ENCODE results near the gene RHOF.

The RHOF gene

DNA sequence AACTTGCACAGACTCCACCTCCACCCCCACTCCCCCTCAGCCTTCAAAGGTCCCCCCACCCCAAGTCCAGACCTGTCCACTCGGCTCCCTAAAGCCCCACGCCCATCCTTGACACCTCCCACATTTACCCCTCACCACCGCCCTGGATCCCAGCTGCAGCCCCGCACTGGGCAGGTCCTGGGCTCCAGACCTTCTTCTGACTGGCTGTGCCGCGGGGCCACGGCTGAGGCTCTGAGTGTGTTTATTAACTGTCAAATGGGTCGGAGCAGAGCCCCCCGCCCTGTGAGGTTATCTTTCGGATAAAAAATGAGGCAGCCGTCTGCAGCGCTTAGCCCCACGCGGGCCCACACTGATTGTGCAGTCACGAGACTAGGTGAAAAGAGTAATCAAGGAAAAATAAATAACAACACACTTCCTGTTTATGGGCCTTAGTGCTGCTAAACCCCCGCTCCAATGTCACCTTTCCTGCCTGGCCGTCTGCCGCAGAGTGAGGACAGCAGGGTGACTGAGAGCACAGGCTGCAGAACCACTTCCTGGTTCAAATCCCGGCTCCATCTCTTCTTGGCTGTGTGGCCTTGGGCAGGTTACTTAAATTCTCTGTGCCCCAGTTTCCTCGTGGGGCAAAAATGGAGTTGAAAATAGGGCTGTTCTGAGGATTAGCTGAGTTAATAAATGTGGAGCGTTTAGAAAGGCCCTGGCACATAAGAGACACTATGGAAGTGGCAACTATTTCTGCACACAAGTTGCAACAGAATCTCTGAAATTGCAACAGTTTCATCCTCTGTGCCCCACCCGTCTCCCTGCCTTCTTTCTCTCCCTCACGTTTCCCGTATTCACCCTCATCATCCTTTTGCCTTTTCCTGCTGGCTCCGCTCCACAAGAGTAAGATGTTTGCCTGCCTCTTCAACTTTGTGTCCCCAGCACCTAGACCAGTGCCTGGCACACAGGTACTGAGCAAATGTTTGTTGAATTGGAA, 19.7 kb upstream of the RHOF start:
- peak in 1 of 2 donors; percentile 18 for DNase-seq
- no peak overlapping the region for H2AFZ ChIP-seq (ENCODE audit: insufficient read depth, low read length, poor library complexity)
- H4K8ac ChIP-seq (ENCODE audit: low read depth, low read length): no peak overlapping the region
- no peak overlapping the region for H3K27ac ChIP-seq (ENCODE audit: low read depth, low read length)
- no peak overlapping the region for H3K18ac ChIP-seq (ENCODE audit: low read length)
- peaks cover 2% of the 10 kb centered on the region for H3K79me2 ChIP-seq (ENCODE audit: control insufficient read depth, insufficient read depth, low read length, poor library complexity)
- no CpG with 5 or more reads among the region's 25 CpGs for WGBS (ENCODE audit: extremely low coverage, insufficient coverage, insufficient read length)
- H3K4me3 ChIP-seq (ENCODE audit: low read depth, low read length): no peak overlapping the region
- no peaks in the 10 kb centered on the region for H3K27me3 ChIP-seq (ENCODE audit: insufficient read depth, low read length)
- H3K23ac ChIP-seq (ENCODE audit: low read length): no peak overlapping the region
- H3K4ac ChIP-seq (ENCODE audit: low read depth, low read length): peak overlapping the region; percentile 22
- H4K12ac ChIP-seq (ENCODE audit: low read depth, low read length): no peak overlapping the region
- H3K79me1 ChIP-seq (ENCODE audit: low read length): no peaks in the 10 kb centered on the region
- no peak overlapping the region for H2BK12ac ChIP-seq (ENCODE audit: low read length)
- H3K36me3 ChIP-seq (ENCODE audit: control insufficient read depth in 1 of 2, insufficient read depth in 2 of 2, low read length in 2 of 2): peaks cover 61 to 72% of the 10 kb centered on the region in 2 experiments
- H3K4me2 ChIP-seq (ENCODE audit: low read length): peak overlapping the region; percentile 79
- H2BK5ac ChIP-seq (ENCODE audit: low read depth, low read length, poor library complexity): no peak overlapping the region
- H3K14ac ChIP-seq (ENCODE audit: low read length): no peak overlapping the region
- H2AK5ac ChIP-seq (ENCODE audit: low read length): no peak overlapping the region
- H3K9me3 ChIP-seq (ENCODE audit: insufficient read depth, low read depth, low read length): no peaks in the 10 kb centered on the region
- no peak overlapping the region for H3K9ac ChIP-seq (ENCODE audit: low read length)
- H2BK120ac ChIP-seq (ENCODE audit: insufficient read depth, low read length, poor library complexity): no peak overlapping the region
- H4K91ac ChIP-seq (ENCODE audit: low read depth, low read length): no peak overlapping the region
- H3K4me1 ChIP-seq (ENCODE audit: control insufficient read depth in 1 of 2, insufficient read depth in 2 of 2, low read length in 2 of 2): peaks cover 13 to 17% of the 10 kb centered on the region in 2 experiments

GRCh38 chr12:121812320-121812871, 18.9 kb upstream of the RHOF start:
- no peak overlapping the region for H3K23ac ChIP-seq (ENCODE audit: low read length)
- H3K14ac ChIP-seq (ENCODE audit: low read length): no peak overlapping the region
- no peak overlapping the region for H2AFZ ChIP-seq (ENCODE audit: insufficient read depth, low read length, poor library complexity)
- no peak overlapping the region for H4K91ac ChIP-seq (ENCODE audit: low read depth, low read length)
- peak overlapping the region; percentile 79 for H3K4me2 ChIP-seq (ENCODE audit: low read length)
- H3K79me2 ChIP-seq (ENCODE audit: control insufficient read depth, insufficient read depth, low read length, poor library complexity): peaks cover 2% of the 10 kb centered on the region
- WGBS (ENCODE audit: extremely low coverage, insufficient coverage, insufficient read length): no CpG with 5 or more reads among the region's 26 CpGs
- H2BK120ac ChIP-seq (ENCODE audit: insufficient read depth, low read length, poor library complexity): no peak overlapping the region
- H4K8ac ChIP-seq (ENCODE audit: low read depth, low read length): no peak overlapping the region
- H3K4ac ChIP-seq (ENCODE audit: low read depth, low read length): no peak overlapping the region
- peak overlapping the region; percentile 60 for H3K4me3 ChIP-seq (ENCODE audit: low read depth, low read length)
- H2BK12ac ChIP-seq (ENCODE audit: low read length): no peak overlapping the region
- no peak overlapping the region for H2BK5ac ChIP-seq (ENCODE audit: low read depth, low read length, poor library complexity)
- peaks cover 61 to 71% of the 10 kb centered on the region in 2 experiments for H3K36me3 ChIP-seq (ENCODE audit: control insufficient read depth in 1 of 2, insufficient read depth in 2 of 2, low read length in 2 of 2)
- peaks cover 13 to 17% of the 10 kb centered on the region in 2 experiments for H3K4me1 ChIP-seq (ENCODE audit: control insufficient read depth in 1 of 2, insufficient read depth in 2 of 2, low read length in 2 of 2)
- H3K79me1 ChIP-seq (ENCODE audit: low read length): no peaks in the 10 kb centered on the region
- peak in 1 of 2 donors; percentile 70 for DNase-seq
- peak overlapping the region; percentile 30 for H3K9ac ChIP-seq (ENCODE audit: low read length)
- no peak overlapping the region for H3K18ac ChIP-seq (ENCODE audit: low read length)
- H3K27me3 ChIP-seq (ENCODE audit: insufficient read depth, low read length): no peaks in the 10 kb centered on the region
- H3K27ac ChIP-seq (ENCODE audit: low read depth, low read length): no peak overlapping the region
- H4K12ac ChIP-seq (ENCODE audit: low read depth, low read length): no peak overlapping the region
- no peak overlapping the region for H2AK5ac ChIP-seq (ENCODE audit: low read length)
- H3K9me3 ChIP-seq (ENCODE audit: insufficient read depth, low read depth, low read length): no peaks in the 10 kb centered on the region

GRCh38 chr12:121811434-121812319, 18.2 kb upstream of the RHOF start:
- no CpG with 5 or more reads among the region's 46 CpGs for WGBS (ENCODE audit: extremely low coverage, insufficient coverage, insufficient read length)

GRCh38 chr12:121810833-121811433, 17.4 kb upstream of the RHOF start:
- Histone ChIP-seq H3K23ac (ENCODE audit: low read length) (no peak overlapping the region), H3K36me3 (ENCODE audit: control insufficient read depth in 1 of 2, insufficient read depth in 2 of 2, low read length in 2 of 2) (peaks cover 59% of the 10 kb centered on the region in 2 experiments), H4K8ac (ENCODE audit: low read depth, low read length) (no peak overlapping the region), H3K9me3 (ENCODE audit: insufficient read depth, low read depth, low read length) (no peaks in the 10 kb centered on the region), H3K14ac (ENCODE audit: low read length) (no peak overlapping the region), H3K18ac (ENCODE audit: low read length) (no peak overlapping the region), H4K91ac (ENCODE audit: low read depth, low read length) (no peak overlapping the region), H3K79me2 (ENCODE audit: control insufficient read depth, insufficient read depth, low read length, poor library complexity) (peaks cover 2% of the 10 kb centered on the region), H3K4me3 (ENCODE audit: low read depth, low read length) (no peak overlapping the region), H2BK120ac (ENCODE audit: insufficient read depth, low read length, poor library complexity) (no peak overlapping the region), H3K4ac (ENCODE audit: low read depth, low read length) (no peak overlapping the region), H2BK5ac (ENCODE audit: low read depth, low read length, poor library complexity) (no peak overlapping the region), H3K4me2 (ENCODE audit: low read length) (peak overlapping the region; percentile 79), H3K79me1 (ENCODE audit: low read length) (no peaks in the 10 kb centered on the region), H2BK12ac (ENCODE audit: low read length) (no peak overlapping the region), H3K27me3 (ENCODE audit: insufficient read depth, low read length) (no peaks in the 10 kb centered on the region), H3K9ac (ENCODE audit: low read length) (no peak overlapping the region), H2AK5ac (ENCODE audit: low read length) (no peak overlapping the region), H3K27ac (ENCODE audit: low read depth, low read length) (no peak overlapping the region), H2AFZ (ENCODE audit: insufficient read depth, low read length, poor library complexity) (no peak overlapping the region), H3K4me1 (ENCODE audit: control insufficient read depth in 1 of 2, insufficient read depth in 2 of 2, low read length in 2 of 2) (peaks cover 18 to 25% of the 10 kb centered on the region in 2 experiments), H4K12ac (ENCODE audit: low read depth, low read length) (no peak overlapping the region)
- no CpG with 5 or more reads among the region's 6 CpGs for WGBS (ENCODE audit: extremely low coverage, insufficient coverage, insufficient read length)
- no peak for DNase-seq

More at GRCh38 chr12:121811434-121812319, 18.2 kb upstream of the RHOF start:
- H3K4me3 ChIP-seq (ENCODE audit: low read depth, low read length): peak overlapping the region; percentile 60
- no peaks in the 10 kb centered on the region for H3K9me3 ChIP-seq (ENCODE audit: insufficient read depth, low read depth, low read length)
- H3K9ac ChIP-seq (ENCODE audit: low read length): peak overlapping the region; percentile 30
- no peak overlapping the region for H4K12ac ChIP-seq (ENCODE audit: low read depth, low read length)
- H2BK12ac ChIP-seq (ENCODE audit: low read length): no peak overlapping the region
- H2AK5ac ChIP-seq (ENCODE audit: low read length): no peak overlapping the region
- H3K27ac ChIP-seq (ENCODE audit: low read depth, low read length): peak overlapping the region; percentile 19
- peaks cover 13 to 19% of the 10 kb centered on the region in 2 experiments for H3K4me1 ChIP-seq (ENCODE audit: control insufficient read depth in 1 of 2, insufficient read depth in 2 of 2, low read length in 2 of 2)
- no peak overlapping the region for H2BK120ac ChIP-seq (ENCODE audit: insufficient read depth, low read length, poor library complexity)
- H3K27me3 ChIP-seq (ENCODE audit: insufficient read depth, low read length): no peaks in the 10 kb centered on the region
- peak overlapping the region; percentile 31 for H3K18ac ChIP-seq (ENCODE audit: low read length)
- no peak overlapping the region for H3K4ac ChIP-seq (ENCODE audit: low read depth, low read length)
- H3K79me2 ChIP-seq (ENCODE audit: control insufficient read depth, insufficient read depth, low read length, poor library complexity): peaks cover 2% of the 10 kb centered on the region
- H4K91ac ChIP-seq (ENCODE audit: low read depth, low read length): no peak overlapping the region
- no peak overlapping the region for H3K23ac ChIP-seq (ENCODE audit: low read length)
- no peaks in the 10 kb centered on the region for H3K79me1 ChIP-seq (ENCODE audit: low read length)
- H2BK5ac ChIP-seq (ENCODE audit: low read depth, low read length, poor library complexity): no peak overlapping the region
- peak; percentile 75 to 86 for DNase-seq
- no peak overlapping the region for H2AFZ ChIP-seq (ENCODE audit: insufficient read depth, low read length, poor library complexity)
- H3K36me3 ChIP-seq (ENCODE audit: control insufficient read depth in 1 of 2, insufficient read depth in 2 of 2, low read length in 2 of 2): peaks cover 59 to 64% of the 10 kb centered on the region in 2 experiments
- H3K14ac ChIP-seq (ENCODE audit: low read length): no peak overlapping the region
- no peak overlapping the region for H4K8ac ChIP-seq (ENCODE audit: low read depth, low read length)
- peak overlapping the region; percentile 79 for H3K4me2 ChIP-seq (ENCODE audit: low read length)

All from trophoblast cell (in vitro differentiated cells and primary cell).